Nephron progenitor cell (in vitro differentiated cells): ENCODE data around the gene TCP11L2.
A peak's percentile ranks its signal among the peaks of the same experiment; 100 is the strongest.

ENCODE experiments used
- DNase-seq: peaks from one replicate; pipeline ENCODE4 v3.0.0; 2021
- H3K27ac Mint-ChIP-seq: 2 replicates; pipeline ENCODE4 v1.8.0; 2021; ENCODE audit warnings: mild to moderate bottlenecking, moderate library complexity, mixed read lengths
- H3K27me3 Mint-ChIP-seq: 2 replicates; pipeline ENCODE4 v1.8.0; 2021; ENCODE audit warnings: mild to moderate bottlenecking, low read depth, mixed read lengths; ENCODE audit not compliant: poor library complexity
- H3K36me3 Mint-ChIP-seq: 2 replicates; pipeline ENCODE4 v1.8.0; 2021; ENCODE audit warnings: low read depth, mixed read lengths
- H3K4me1 Mint-ChIP-seq: 2 replicates; pipeline ENCODE4 v1.8.0; 2021; ENCODE audit warnings: mixed read lengths
- H3K4me3 Mint-ChIP-seq: 2 replicates; pipeline ENCODE4 v1.8.0; 2021; ENCODE audit warnings: mild to moderate bottlenecking, moderate library complexity, mixed read lengths
- H3K9me3 Mint-ChIP-seq: 2 replicates; pipeline ENCODE4 v1.8.0; 2021; ENCODE audit warnings: mild to moderate bottlenecking, moderate library complexity, mixed read lengths
- CTCF ChIP-seq: fragments of 200-600 bp; sonication (generic); IDR thresholded peaks from 2 replicates; pipeline ENCODE4 v1.5.0; 2021; ENCODE audit warnings: antibody characterized with exemption

The TCP11L2 gene

GRCh38 chr12:106341086-106341877 is 38.7 kb downstream of the TCP11L2 start:
- Mint-ChIP-seq H3K27me3 (peaks cover 9% of the 10 kb centered on the region), H3K4me3 (no peak overlapping the region), H3K27ac (no peak overlapping the region), H3K9me3 (no peaks in the 10 kb centered on the region), H3K4me1 (peaks cover 14% of the 10 kb centered on the region), H3K36me3 (peaks cover 6% of the 10 kb centered on the region)
- no peak for DNase-seq
- no peak for TF ChIP-seq CTCF

GRCh38 chr12:106342397-106343213 is 40.1 kb downstream of the TCP11L2 start:
- Mint-ChIP-seq H3K4me3 (no peak overlapping the region), H3K36me3 (peaks cover 9% of the 10 kb centered on the region), H3K27ac (peak overlapping the region; percentile 92), H3K27me3 (peaks cover 9% of the 10 kb centered on the region), H3K4me1 (peaks cover 14% of the 10 kb centered on the region), H3K9me3 (no peaks in the 10 kb centered on the region)
- DNase-seq, result no peak
- TF ChIP-seq CTCF, result no peak

- H3K27ac Mint-ChIP-seq, result peak overlapping the region; percentile 92
- no peak for TF ChIP-seq CTCF
- peaks cover 9% of the 10 kb centered on the region for H3K36me3 Mint-ChIP-seq
- H3K4me1 Mint-ChIP-seq, result peaks cover 14% of the 10 kb centered on the region
- peaks cover 9% of the 10 kb centered on the region for H3K27me3 Mint-ChIP-seq
- DNase-seq, result no peak
- H3K4me3 Mint-ChIP-seq, result no peak overlapping the region
- H3K9me3 Mint-ChIP-seq, result no peaks in the 10 kb centered on the region
Measured at GRCh38 chr12:106343214-106343528, 40.6 kb downstream of the TCP11L2 start.

- Mint-ChIP-seq H3K27ac (no peak overlapping the region), H3K27me3 (peaks cover 7% of the 10 kb centered on the region), H3K4me3 (no peak overlapping the region), H3K4me1 (peaks cover 14% of the 10 kb centered on the region), H3K36me3 (peaks cover 9% of the 10 kb centered on the region), H3K9me3 (no peaks in the 10 kb centered on the region)
- no peak for DNase-seq
- TF ChIP-seq CTCF, result no peak
Measured at GRCh38 chr12:106344131-106344530, 41.6 kb downstream of the TCP11L2 start.

GRCh38 chr12:106345746-106346145 is 43.2 kb downstream of the TCP11L2 start:
- Mint-ChIP-seq H3K27ac (peak overlapping the region; percentile 25), H3K36me3 (peaks cover 9% of the 10 kb centered on the region), H3K4me3 (no peak overlapping the region), H3K27me3 (peaks cover 11% of the 10 kb centered on the region), H3K9me3 (no peaks in the 10 kb centered on the region), H3K4me1 (peaks cover 25% of the 10 kb centered on the region)
- DNase-seq, result peak; percentile 26
- peak; percentile 34 for TF ChIP-seq CTCF
